H1 (cell line): ENCODE results near the gene MXRA8. TPM values are rescaled to one million over a fixed set of nuclear protein-coding genes. Genes with fewer than 3 reads are reported as not detected.

Experiments
- CTCF ChIA-PET: fragments of 300-600 bp; sonication (Branson Sonifier 250); formaldehyde crosslinking; loops from one replicate; lab custom pipeline; 2021; ENCODE audit not compliant: partially characterized antibody; lab: Charles Lee
- POLR2A ChIA-PET: fragments of 300-600 bp; sonication (Branson Sonifier 250); formaldehyde crosslinking; loops from one replicate; lab custom pipeline; 2021; ENCODE audit warnings: inconsistent platforms; ENCODE audit not compliant: partially characterized antibody; lab: Charles Lee
- DNase-seq, 2 experiments: peaks; one replicate each; pipeline versions ENCODE4 v3.0.0 to v3.0.0-alpha.2; 2010 to 2022; ENCODE audit warnings: low spot score in 2 of 2, low read depth in 1 of 2, mixed read lengths in 1 of 2
- FAIRE-seq: peaks from 2 replicates; lab custom pipeline; 2011; peaks lifted over from hg19 to GRCh38; lab: Jason Lieb, UNC
- H2AFZ ChIP-seq: 2 replicates; pipeline ENCODE4 v1.8.1; 2012; ENCODE audit warnings: low read length, inconsistent platforms
- H2AK5ac ChIP-seq: 2 replicates; pipeline ENCODE4 v1.6.1; 2013; ENCODE audit warnings: low read depth, low read length
- H2BK120ac ChIP-seq: replicated peaks from 2 replicates; pipeline ENCODE3; 2013; ENCODE audit warnings: low read depth, low read length, inconsistent platforms
- H2BK12ac ChIP-seq: 2 replicates; pipeline ENCODE4 v1.6.1; 2013; ENCODE audit warnings: low read depth, low read length
- H2BK15ac ChIP-seq: 2 replicates; pipeline ENCODE4 v1.6.1; 2013; ENCODE audit warnings: low read length
- H2BK20ac ChIP-seq: 2 replicates; pipeline ENCODE4 v1.6.1; 2013; ENCODE audit warnings: low read length
- H2BK5ac ChIP-seq: 2 replicates; pipeline ENCODE4 v1.6.1; 2013; ENCODE audit warnings: low read depth, low read length
- H3K14ac ChIP-seq: 2 replicates; pipeline ENCODE4 v1.6.1; 2013; ENCODE audit warnings: inconsistent platforms; ENCODE audit not compliant: insufficient read length
- H3K18ac ChIP-seq: 2 replicates; pipeline ENCODE4 v1.6.1; 2013; ENCODE audit warnings: low read length; ENCODE audit errors: extremely low read depth
- H3K23ac ChIP-seq: 2 replicates; pipeline ENCODE4 v1.6.1; 2013; ENCODE audit warnings: inconsistent platforms; ENCODE audit not compliant: insufficient read length
- H3K23me2 ChIP-seq: 2 replicates; pipeline ENCODE4 v1.6.1; 2013; ENCODE audit warnings: low read depth, low read length
- H3K27ac ChIP-seq: 2 replicates; pipeline ENCODE4 v1.6.1; 2011; ENCODE audit warnings: low read depth, low read length, inconsistent platforms
- H3K27me3 ChIP-seq, 4 experiments: replicated peaks in 1 of 4; 1 replicate in 1 of 4; 2 replicates in 3 of 4; pipeline versions ENCODE4 v1.6.1 to v1.8.1; 2011 to 2013; ENCODE audit warnings: low read length in 3 of 4, mild to moderate bottlenecking in 3 of 4, inconsistent platforms in 2 of 4, mixed read lengths in 2 of 4, moderate library complexity in 1 of 4; ENCODE audit not compliant: control insufficient read depth in 3 of 4, insufficient read depth in 3 of 4; ENCODE audit errors: extremely low read depth in 1 of 4
- H3K36me3 ChIP-seq, 4 experiments: 2 replicates each; pipeline versions ENCODE4 v1.6.1 to v1.8.1; 2011 to 2013; ENCODE audit warnings: mild to moderate bottlenecking in 4 of 4, low read length in 3 of 4, moderate library complexity in 2 of 4, control low read depth in 1 of 4, inconsistent platforms in 1 of 4; ENCODE audit not compliant: insufficient read depth in 4 of 4, control insufficient read depth in 2 of 4
- H3K4ac ChIP-seq: replicated peaks from 2 replicates; pipeline ENCODE3; 2013; ENCODE audit warnings: low read length, low read depth, mixed read lengths, inconsistent platforms; ENCODE audit not compliant: insufficient read length
- H3K4me1 ChIP-seq, 4 experiments: replicated peaks in 1 of 4; 1 replicate in 1 of 4; 2 replicates in 3 of 4; pipeline versions ENCODE4 v1.6.1 to v1.8.1; 2011 to 2013; ENCODE audit warnings: low read length in 3 of 4, inconsistent platforms in 2 of 4, mixed read lengths in 1 of 4; ENCODE audit not compliant: insufficient read depth in 4 of 4, control insufficient read depth in 3 of 4
- H3K4me2 ChIP-seq, 2 experiments: 2 replicates each; pipeline versions ENCODE4 v1.6.1 to v1.8.1; 2011 to 2013; ENCODE audit warnings: low read depth in 2 of 2, low read length in 2 of 2, control low read depth in 1 of 2, inconsistent platforms in 1 of 2, mild to moderate bottlenecking in 1 of 2; ENCODE audit not compliant: insufficient read depth in 1 of 2
- H3K4me3 ChIP-seq, 4 experiments: fragments of 200-600, 300-600 bp in 1 of 4; sonication (generic), shearing (Covaris generic), sonication (Bioruptor Twin) in 1 of 4; 2 replicates each; pipeline versions ENCODE4 v1.5.1 to v1.8.1; 2011 to 2016; ENCODE audit warnings: low read length in 4 of 4, low read depth in 3 of 4, control low read depth in 2 of 4, inconsistent platforms in 2 of 4, mild to moderate bottlenecking in 2 of 4, mixed read lengths in 1 of 4, moderate library complexity in 1 of 4; ENCODE audit not compliant: insufficient read depth in 2 of 4; ENCODE audit errors: extremely low read depth in 1 of 4
- H3K56ac ChIP-seq: replicated peaks from 2 replicates; pipeline ENCODE3; 2013; ENCODE audit warnings: low read depth, mild to moderate bottlenecking, mixed read lengths, low read length, inconsistent platforms; ENCODE audit not compliant: insufficient read length
- H3K79me1 ChIP-seq: 2 replicates; pipeline ENCODE4 v1.6.1; 2013; ENCODE audit warnings: low read depth, low read length, control low read depth
- H3K79me2 ChIP-seq, 2 experiments: 2 replicates each; pipeline versions ENCODE4 v1.6.1 to v1.8.1; 2012 to 2013; ENCODE audit warnings: low read length in 2 of 2, mild to moderate bottlenecking in 2 of 2, inconsistent platforms in 1 of 2; ENCODE audit not compliant: insufficient read depth in 2 of 2, control insufficient read depth in 1 of 2
- H3K9ac ChIP-seq, 4 experiments: replicated peaks in 1 of 4; 1 replicate in 1 of 4; 2 replicates in 3 of 4; pipeline versions ENCODE4 v1.6.1 to v1.8.1; 2011 to 2013; ENCODE audit warnings: low read depth in 3 of 4, low read length in 3 of 4, control low read depth in 2 of 4, mild to moderate bottlenecking in 2 of 4, moderate library complexity in 2 of 4, inconsistent platforms in 1 of 4; ENCODE audit errors: extremely low read depth in 1 of 4
- H3K9me3 ChIP-seq, 2 experiments: 2 replicates each; pipeline versions ENCODE4 v1.6.1 to v1.8.1; 2012 to 2013; ENCODE audit warnings: mild to moderate bottlenecking in 2 of 2, moderate library complexity in 2 of 2, control low read depth in 1 of 2, inconsistent platforms in 1 of 2, low read depth in 1 of 2, low read length in 1 of 2, mixed read lengths in 1 of 2; ENCODE audit not compliant: insufficient read depth in 2 of 2
- H4K20me1 ChIP-seq, 2 experiments: replicated peaks in 1 of 2; 2 replicates each; pipeline versions ENCODE3 to v1.8.1; 2011 to 2013; ENCODE audit warnings: inconsistent platforms in 2 of 2, low read length in 2 of 2, mild to moderate bottlenecking in 1 of 2; ENCODE audit not compliant: insufficient read depth in 2 of 2, control insufficient read depth in 1 of 2
- H4K5ac ChIP-seq: 2 replicates; pipeline ENCODE4 v1.6.1; 2013; ENCODE audit warnings: low read length, low read depth, mixed read lengths, inconsistent platforms; ENCODE audit not compliant: insufficient read length
- H4K8ac ChIP-seq: 2 replicates; pipeline ENCODE4 v1.8.0; 2013; ENCODE audit warnings: mild to moderate bottlenecking, moderate library complexity, low read length, inconsistent platforms; ENCODE audit not compliant: insufficient read depth; ENCODE audit errors: extremely low read depth
- H4K91ac ChIP-seq: replicated peaks from 2 replicates; pipeline ENCODE3; 2013; ENCODE audit warnings: low read length, mixed read lengths, inconsistent platforms; ENCODE audit not compliant: insufficient read length
- EP300 ChIP-seq, 2 experiments: IDR thresholded peaks; 1 replicate in 1 of 2; 2 replicates in 1 of 2; pipeline ENCODE4 v1.6.1; 2011 to 2012; ENCODE audit warnings: low read depth in 2 of 2, low read length in 2 of 2, mild to moderate bottlenecking in 2 of 2, borderline replicate concordance in 1 of 2, inconsistent platforms in 1 of 2, moderate library complexity in 1 of 2
- PHF8 ChIP-seq: fragments of 200-600 bp; sonication (generic); conservative IDR thresholded peaks from 2 replicates; pipeline ENCODE4 v1.7.1; 2012; ENCODE audit warnings: low read depth, mild to moderate bottlenecking, inconsistent platforms, low read length, moderate library complexity
- POLR2AphosphoS5 ChIP-seq: IDR thresholded peaks from 2 replicates; pipeline ENCODE4 v1.6.1; 2011; ENCODE audit warnings: low read depth, low read length
- WGBS, 2 experiments: shearing (Covaris generic) in 1 of 2; methylation state at CpG; one replicate each; pipeline versions ENCODE4 v1.1.6 to v1.1.7; 2013 to 2015; ENCODE audit warnings: low lambda C conversion rate in 2 of 2, mixed read lengths in 2 of 2, inconsistent platforms in 1 of 2, low coverage in 1 of 2, missing lambda C conversion rate in 1 of 2; ENCODE audit not compliant: insufficient replicate concordance in 2 of 2, insufficient coverage in 1 of 2, insufficient read length in 1 of 2; ENCODE audit errors: extremely low coverage in 1 of 2, missing lambda C conversion rate in 1 of 2; 5-methylcytosine and 5-hydroxymethylcytosine counted together
- polyA plus RNA-seq, 7 experiments: library from polyadenylated mRNA; depleted of rRNA in 3 of 7; stranded (reverse) in 5 of 7; unstranded in 2 of 7; fragments of >200 nt in 5 of 7; fragments of 200-250 nt in 2 of 7; gene quantifications; 1 replicate in 5 of 7; 2 replicates in 1 of 7; 4 replicates in 1 of 7; pipeline versions ENCODE4 v1.2.1 to v1.2.3, GENCODE V29; 2011 to 2013; ENCODE audit warnings: missing spikeins in 2 of 7, mixed read lengths in 2 of 7
- total RNA-seq: library from RNA; stranded (reverse); fragmentation: NEBNext Ultra II Directional; extraction: Animal tissue kit (Norgen Biotek cat#: 25700); gene quantifications from 2 replicates; pipeline ENCODE4 v1.2.1, GENCODE V29; 2021

MXRA8 gene
- total and polyA plus RNA-seq, 2 of the 8 experiments (the other 6 are each of a cell fraction or from before 2014, with no cell fraction given): 10.5 to 17.2 TPM

DNA sequence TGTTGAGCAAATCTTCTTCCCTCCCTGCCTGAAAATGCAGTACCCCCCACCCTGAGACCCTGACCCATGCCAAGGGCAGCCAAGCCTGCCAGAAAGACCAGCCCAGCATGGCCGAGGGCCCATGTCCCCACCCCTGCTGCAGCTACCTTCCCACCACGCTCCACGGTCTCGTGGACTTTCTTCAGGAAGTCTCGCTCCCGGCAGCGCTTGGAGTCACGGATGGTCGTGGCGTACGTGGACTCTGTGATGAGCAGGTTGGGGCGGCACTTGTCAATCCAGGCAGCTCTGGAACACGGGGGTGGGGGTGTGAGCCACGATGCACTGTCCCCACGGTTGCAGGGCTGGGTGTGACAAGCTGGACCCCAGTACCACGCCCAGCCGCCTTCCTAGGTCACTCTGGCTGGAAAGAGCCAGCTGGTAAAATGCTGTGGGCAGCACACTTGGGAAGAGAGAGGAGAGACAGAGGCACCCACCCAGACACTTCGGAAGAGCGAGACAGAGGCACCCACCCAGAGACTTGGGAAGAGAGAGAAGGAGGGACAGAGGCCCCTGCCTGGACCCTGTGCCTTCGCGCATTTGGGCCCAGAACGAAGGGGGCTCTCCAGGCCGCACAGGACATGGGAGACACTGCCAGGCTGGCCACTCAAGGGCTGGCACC lies 43.5 kb downstream of the MXRA8 start:
- TF ChIP-seq EP300 (IDR thresholded peaks at IDR 0.05; ENCODE audit: borderline replicate concordance in 1 of 2, low read depth in 2 of 2, low read length in 2 of 2) (no peak), POLR2AphosphoS5 (peak; percentile 19; the same call in 1 of the 2 replicates), PHF8 (no peak)
- no peak overlapping the region for H3K4me3 ChIP-seq
- H2BK20ac ChIP-seq: no peak overlapping the region

More for the DNA sequence above, 43.5 kb downstream of the MXRA8 start:
- Histone ChIP-seq H2AK5ac (peak overlapping the region; percentile 60; the same call in 1 of the 2 replicates), H3K36me3 (peaks cover 17 to 50% (median 40%) of the 10 kb centered on the region in 4 experiments), H3K9me3 (no peaks in the 10 kb centered on the region), H3K23ac (no peak overlapping the region), H2BK12ac (peak overlapping the region; percentile 50; the same call in 1 of the 2 replicates), H2AFZ (no peak overlapping the region), H4K5ac (peak overlapping the region; percentile 44), H4K8ac (no peak overlapping the region), H2BK15ac (peak overlapping the region; percentile 92; the same call in 1 of the 2 replicates), H3K14ac (no peak overlapping the region), H3K4me1 (peaks cover 0 to 15% (median 6%) of the 10 kb centered on the region in 4 experiments; a peak in 6 of 7 replicates), H4K20me1 (peaks cover 10 to 23% of the 10 kb centered on the region in 2 experiments), H3K4me2 (peak overlapping the region; percentile 33 to 48; a peak in 2 of 4 replicates), H2BK120ac (no peak overlapping the region), H3K9ac (peak overlapping the region in 1 of 4 experiments; percentile 6; a peak in 1 of 7 replicates), H3K56ac (no peak overlapping the region), H2BK5ac (0 out of 2 replicates have a peak overlapping the region, but pooled peaks have one; percentile 48), H3K18ac (peak overlapping the region; percentile 90; the same call in 1 of the 2 replicates), H4K91ac (peak overlapping the region; percentile 82), H3K27me3 (no peaks in the 10 kb centered on the region), H3K4ac (peak overlapping the region; percentile 39), H3K23me2 (no peaks in the 10 kb centered on the region; the same call in 1 of the 2 replicates), H3K79me2 (peaks cover 0 to 10% of the 10 kb centered on the region in 2 experiments; a peak in 2 of 4 replicates), H3K27ac (0 out of 2 replicates have a peak overlapping the region, but pooled peaks have one; percentile 41), H3K79me1 (peaks cover 10% of the 10 kb centered on the region)
- WGBS, 2 experiments: 95% methylated on average over 22 of the region's 23 CpGs; no CpG with 5 or more reads in 1 of the 2 experiments
- ChIA-PET POLR2A (interaction anchor here (0.9 to 10.1 kb wide), 11 partner anchors 10 to 78 kb away, joined by 3 to 134 read pairs (median 5); partner anchors contain the start of gene TAS1R3), CTCF (interaction anchor here (0.7 to 1.7 kb wide), 7 partner anchors 8 to 57 kb away, joined by 3 to 5 read pairs (median 3); no protein-coding TSS in a partner anchor)
- DNase-seq (no peak), FAIRE-seq (no peak)
